Measurements from ENCODE around the gene FDXR. TPM values are rescaled to one million over a fixed set of nuclear protein-coding genes. Genes with fewer than 3 reads are reported as not detected.

Gene FDXR
- total and polyA plus RNA-seq, 9 of the 15 experiments (the other 6 are each of a cell fraction or from before 2014, with no cell fraction given): 0.89 to 70.7 (median 30.9) TPM

GRCh38 chr17:74851612-74852236 is 21.1 kb downstream of the FDXR start:
- H3K79me2 ChIP-seq (ENCODE audit: control insufficient read depth, insufficient read depth, low read length): no peaks in the 10 kb centered on the region
- CTCF ChIA-PET (ENCODE audit: low intra/inter-chr PET ratio): no interaction called here
- 48% methylated on average over 27 of the region's 29 CpGs for WGBS (ENCODE audit: insufficient coverage, low coverage, missing lambda C conversion rate)
- no peak overlapping the region for H3K4me2 ChIP-seq (ENCODE audit: insufficient read depth, low read length)
- in situ Hi-C loops (cut with MboI): no loop called here
- no peaks in the 10 kb centered on the region for H3K9me3 ChIP-seq (replicated peaks; ENCODE audit: control insufficient read depth, insufficient read depth, low read depth, low read length)
- TF ChIP-seq RHOXF2B (CRISPR knock-in tag; conservative IDR thresholded peaks at IDR 0.05): no peak
- no peak for TF ChIP-seq HNRNPK (IDR thresholded peaks at IDR 0.05; ENCODE audit: low read depth, low read length, poor library complexity, severe bottlenecking)
- TF ChIP-seq POLR2G (IDR thresholded peaks at IDR 0.05; ENCODE audit: low read depth, low read length): 0 out of 2 replicates have a peak, but pooled peaks have one; percentile 38
- TF ChIP-seq NBN (IDR thresholded peaks at IDR 0.05; ENCODE audit: low read depth): no peak
- TF ChIP-seq MAZ (CRISPR knock-in tag; conservative IDR thresholded peaks at IDR 0.05 in 1 of 2, IDR thresholded peaks at IDR 0.05 in 1 of 2): no peak
- no peak for TF ChIP-seq ID3 (CRISPR knock-in tag; IDR thresholded peaks at IDR 0.05)
- TF ChIP-seq ID3 (tag; IDR thresholded peaks at IDR 0.05): no peak
- no peak overlapping the region; a peak in 1 of 4 replicates for H3K9ac ChIP-seq (ENCODE audit: insufficient read depth in 1 of 2, low read depth in 2 of 2, low read length in 2 of 2)
- H3K27ac ChIP-seq (ENCODE audit: extremely low read depth, low read depth, low read length): no peak overlapping the region
- FAIRE-seq: no peak
- no TSS peak for BruUV-seq (replicated peaks)
- H3K27me3 ChIP-seq (ENCODE audit: control insufficient read depth in 2 of 2, insufficient read depth in 2 of 2, low read length in 2 of 2): peaks cover 0 to 37% of the 10 kb centered on the region in 2 experiments; a peak in 2 of 5 replicates
- H3K9me1 ChIP-seq (ENCODE audit: control insufficient read depth, insufficient read depth, low read length): peaks cover 4% of the 10 kb centered on the region
- 0 out of 2 replicates have a peak, but pooled peaks cover 3% of the 10 kb centered on the region for H4K20me1 ChIP-seq (replicated peaks; ENCODE audit: control insufficient read depth, insufficient read depth, low read length)
- POLR2A ChIA-PET: interaction anchor here (0.6 to 2.5 kb wide), 6 partner anchors 11 to 134 kb away, joined by 3 to 17 read pairs (median 3); partner anchors contain the start of gene FDXR
- H3K36me3 ChIP-seq (ENCODE audit: control insufficient read depth, insufficient read depth, low read length): no peaks in the 10 kb centered on the region
- H2AFZ ChIP-seq (ENCODE audit: low read depth, low read length): no peak overlapping the region
- DNase-seq (ENCODE audit: extremely low read depth in 1 of 4, low spot score in 3 of 4): no peak
- no peak for ATAC-seq
- intact Hi-C loops (cut with micrococcal nuclease): loop anchor here (5.0 kb wide), 1 partner anchor 109 kb away; no protein-coding TSS in a partner anchor
- H3K4me3 ChIP-seq: no peak overlapping the region
- peaks cover 0 to 35% of the 10 kb centered on the region in 2 experiments; a peak in 2 of 5 replicates for H3K4me1 ChIP-seq (replicated peaks in 1 of 2; ENCODE audit: control insufficient read depth in 2 of 2, insufficient read depth in 2 of 2, low read length in 2 of 2)
